ENCODE measurements around the gene EML6.

The EML6 gene

DNA sequence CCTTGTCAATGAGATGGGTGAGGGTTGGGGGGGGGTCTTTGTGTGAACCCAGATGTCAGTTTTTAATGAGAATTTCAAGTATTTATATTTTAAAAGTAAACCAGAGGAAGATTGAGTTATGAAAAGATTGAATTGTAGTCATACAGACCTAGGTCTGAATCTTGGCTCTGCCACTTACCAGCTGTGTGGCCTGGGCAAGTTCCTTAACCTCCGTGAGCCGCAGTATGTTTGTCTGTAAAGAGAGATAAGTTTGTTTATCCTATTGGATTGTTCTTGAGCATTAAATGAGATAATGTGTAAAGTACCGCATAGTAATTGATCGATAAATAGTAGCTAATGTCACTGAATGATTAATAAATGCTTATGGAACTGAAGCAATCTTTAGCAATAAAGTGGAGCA, 63.8 kb downstream of the EML6 start:
- in situ Hi-C loops (cut with MboI; ENCODE audit: low sequenced_read_pairs) = no loop called here

DNA sequence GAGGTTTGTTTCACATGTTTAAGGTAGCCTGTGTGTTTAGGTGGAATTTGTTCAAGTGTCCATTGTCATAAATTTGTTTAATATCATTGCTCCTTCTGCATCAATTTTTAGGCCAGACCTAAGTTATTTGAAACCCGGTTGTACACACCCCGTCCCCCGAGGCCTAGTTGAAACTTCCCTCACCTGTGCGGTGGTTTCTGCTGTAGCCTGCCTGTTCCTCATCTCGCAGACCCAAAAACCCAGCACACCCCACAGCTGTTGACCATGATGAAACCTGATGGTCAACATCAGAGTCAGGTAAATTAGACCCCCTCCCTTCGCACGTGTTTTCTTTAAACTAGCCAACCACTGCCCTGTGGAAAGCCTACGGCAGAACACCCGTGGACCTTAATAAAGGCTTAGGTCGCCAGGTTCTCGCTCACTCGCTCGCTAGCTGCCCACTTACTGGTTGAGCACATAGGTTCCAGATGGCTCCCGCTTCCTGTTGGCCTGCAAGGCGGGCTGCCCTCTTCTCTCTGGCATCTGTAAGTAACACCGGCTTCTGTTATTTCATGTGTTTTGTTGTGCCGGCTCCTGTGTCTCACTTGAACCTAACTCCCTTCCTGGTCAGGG, 64.4 kb downstream of the EML6 start:
- in situ Hi-C loops (cut with MboI; ENCODE audit: low sequenced_read_pairs) = no loop called here

GRCh38 chr2:54789878-54790277, 66.4 kb downstream of the EML6 start:
- in situ Hi-C loops (cut with MboI; ENCODE audit: low sequenced_read_pairs) = no loop called here

GRCh38 chr2:54791831-54792230, 68.4 kb downstream of the EML6 start:
- in situ Hi-C loops (cut with MboI; ENCODE audit: low sequenced_read_pairs) = no loop called here

DNA sequence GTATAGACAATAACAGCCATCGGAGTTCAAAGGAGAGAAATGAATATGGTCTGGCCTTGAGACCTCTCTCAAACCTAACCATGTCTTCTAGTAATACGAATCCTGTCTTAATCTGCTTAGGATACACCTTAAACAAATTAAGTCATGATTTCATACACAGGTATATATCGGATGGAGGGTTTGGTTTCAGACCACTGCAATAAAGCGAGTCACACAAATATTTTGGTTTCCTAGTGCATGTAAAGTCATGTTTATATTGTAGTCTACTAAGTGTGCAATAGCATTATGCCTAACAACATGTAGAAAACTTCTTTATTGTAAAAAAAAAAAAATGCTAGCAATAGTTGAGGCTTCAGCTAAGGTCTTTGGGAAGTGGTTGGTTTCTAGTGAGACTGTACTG, 73.8 kb downstream of the EML6 start:
- in situ Hi-C loops (cut with MboI; ENCODE audit: low sequenced_read_pairs) = no loop called here

- in situ Hi-C loops (cut with MboI; ENCODE audit: low sequenced_read_pairs) = no loop called here
Measured at GRCh38 chr2:54801352-54801751, 77.9 kb downstream of the EML6 start.

DNA sequence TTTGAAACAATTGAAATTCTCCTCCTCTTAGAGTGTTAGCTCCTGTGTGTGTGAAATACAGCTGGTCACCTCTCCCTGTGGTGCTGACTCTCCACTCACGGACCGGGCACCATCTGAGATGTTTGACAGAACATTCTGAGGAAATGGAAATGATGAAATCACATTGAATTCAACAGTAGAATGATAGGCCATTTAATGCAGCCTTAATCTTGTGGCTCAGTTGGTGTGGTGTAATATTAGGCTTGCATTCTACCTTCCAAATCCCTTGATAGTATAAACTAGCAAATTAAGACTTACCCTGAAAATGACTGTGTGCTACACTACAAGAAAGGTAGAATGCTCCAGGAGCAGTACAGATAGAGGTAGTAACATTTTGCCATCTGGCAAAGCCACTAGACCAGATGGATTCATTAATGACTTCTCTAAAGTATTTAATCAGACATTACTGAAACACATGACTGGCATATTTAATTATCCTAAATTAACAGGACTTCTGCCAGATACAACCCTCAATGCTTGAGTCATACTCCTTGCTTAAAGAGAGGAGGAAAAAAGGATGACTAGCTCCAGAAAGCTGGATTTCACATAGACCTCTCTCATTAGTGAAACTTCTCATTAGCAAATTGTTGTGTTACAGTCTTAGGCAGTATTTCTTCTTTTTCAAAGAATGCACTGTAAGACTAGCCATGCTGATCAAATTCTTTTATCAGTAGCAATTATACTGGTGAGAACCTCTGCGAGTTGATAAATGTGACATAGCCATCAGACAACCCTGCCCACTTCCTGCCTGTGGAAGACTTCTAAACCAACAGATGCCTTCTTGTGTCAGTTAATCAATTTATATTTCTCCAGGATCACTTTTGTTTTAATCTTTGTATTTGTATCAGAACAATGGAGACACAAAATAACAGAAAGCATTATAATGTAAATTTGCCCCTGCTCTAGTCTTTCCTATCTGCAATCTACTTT, 80.6 kb downstream of the EML6 start:
- in situ Hi-C loops (cut with MboI; ENCODE audit: low sequenced_read_pairs) = no loop called here

GRCh38 chr2:54805255-54805654, 81.8 kb downstream of the EML6 start:
- in situ Hi-C loops (cut with MboI; ENCODE audit: low sequenced_read_pairs) = no loop called here

DNA sequence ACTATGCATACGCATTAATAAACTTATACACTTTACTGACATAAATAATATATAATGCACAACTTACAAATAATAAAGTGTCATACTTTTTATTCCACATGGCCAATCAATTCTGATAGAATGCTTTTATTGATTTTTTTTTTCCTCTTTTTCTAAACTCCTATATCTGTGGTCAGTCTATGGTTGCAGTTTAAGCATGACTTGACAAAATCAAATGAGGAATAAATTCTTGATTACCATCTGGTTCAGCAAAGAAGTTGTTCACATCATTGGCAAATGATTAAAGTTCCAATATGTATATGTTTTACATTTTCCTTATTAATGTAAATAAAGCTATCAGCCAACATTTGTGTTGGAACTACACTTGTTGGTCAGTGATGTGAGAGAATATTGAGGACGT, 83.5 kb downstream of the EML6 start:
- in situ Hi-C loops (cut with MboI; ENCODE audit: low sequenced_read_pairs) = no loop called here

DNA sequence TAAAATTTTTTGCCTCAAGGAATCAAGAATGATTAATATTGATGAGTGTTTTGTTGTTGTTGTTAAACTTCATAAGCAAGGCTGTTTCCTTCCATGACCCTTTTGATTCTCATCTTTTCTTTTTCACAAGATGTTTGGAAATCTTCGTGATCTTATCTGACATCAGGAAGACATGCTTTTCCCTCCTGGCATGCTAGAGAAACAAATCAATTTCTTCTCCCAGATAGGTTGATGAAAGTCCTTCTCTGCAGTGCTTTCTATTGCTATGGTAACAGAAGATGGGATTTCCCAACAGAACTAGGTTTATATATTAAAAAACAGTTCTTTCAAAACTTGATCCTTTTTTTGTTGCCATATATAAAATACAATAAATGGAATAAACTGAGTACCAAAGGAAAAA, 85.2 kb downstream of the EML6 start:
- in situ Hi-C loops (cut with MboI; ENCODE audit: low sequenced_read_pairs) = no loop called here

DNA sequence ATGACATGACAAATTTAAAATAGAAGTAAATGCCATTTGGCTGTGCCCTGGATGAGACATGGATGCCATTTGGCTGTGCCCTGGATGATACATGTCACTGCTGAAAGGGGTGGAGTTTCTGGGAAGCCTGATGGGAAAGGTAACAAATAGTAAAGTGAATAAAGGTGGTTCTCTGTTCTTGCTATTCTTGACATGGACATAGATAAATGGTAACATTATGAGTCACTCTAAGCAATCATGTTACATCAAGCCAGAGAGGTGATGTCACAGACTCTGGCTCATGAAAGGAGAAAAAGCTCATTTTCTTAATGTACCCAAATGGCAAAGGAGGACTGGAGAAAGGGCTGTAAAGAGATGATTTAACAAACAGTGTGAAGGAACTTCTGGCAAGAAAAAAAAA, 86.4 kb downstream of the EML6 start:
- in situ Hi-C loops (cut with MboI; ENCODE audit: low sequenced_read_pairs) = no loop called here

- in situ Hi-C loops (cut with MboI; ENCODE audit: low sequenced_read_pairs) = no loop called here
Measured at GRCh38 chr2:54810246-54810645, 86.8 kb downstream of the EML6 start.

DNA sequence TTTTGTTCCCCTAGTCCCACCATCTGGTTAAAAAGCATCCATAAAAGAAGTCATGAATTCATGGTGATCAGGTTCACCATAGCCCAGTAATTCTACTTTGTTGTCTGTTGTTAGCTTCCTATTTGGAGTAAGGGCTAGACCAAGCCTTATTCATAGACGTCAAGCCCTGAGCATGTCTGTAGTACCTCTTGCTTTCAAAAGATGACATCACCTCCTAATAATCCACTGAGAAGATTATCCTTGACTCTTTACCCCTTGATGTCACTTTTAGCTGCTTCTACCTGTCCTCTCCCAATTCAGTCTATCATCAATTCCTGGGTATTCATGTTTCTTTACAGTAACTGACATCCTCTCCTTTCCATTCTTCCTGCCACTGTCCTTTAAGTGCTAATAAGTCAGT, 90.1 kb downstream of the EML6 start:
- in situ Hi-C loops (cut with MboI; ENCODE audit: low sequenced_read_pairs) = no loop called here

GRCh38 chr2:54814389-54815147, 91.1 kb downstream of the EML6 start:
- in situ Hi-C loops (cut with MboI; ENCODE audit: low sequenced_read_pairs) = no loop called here

DNA sequence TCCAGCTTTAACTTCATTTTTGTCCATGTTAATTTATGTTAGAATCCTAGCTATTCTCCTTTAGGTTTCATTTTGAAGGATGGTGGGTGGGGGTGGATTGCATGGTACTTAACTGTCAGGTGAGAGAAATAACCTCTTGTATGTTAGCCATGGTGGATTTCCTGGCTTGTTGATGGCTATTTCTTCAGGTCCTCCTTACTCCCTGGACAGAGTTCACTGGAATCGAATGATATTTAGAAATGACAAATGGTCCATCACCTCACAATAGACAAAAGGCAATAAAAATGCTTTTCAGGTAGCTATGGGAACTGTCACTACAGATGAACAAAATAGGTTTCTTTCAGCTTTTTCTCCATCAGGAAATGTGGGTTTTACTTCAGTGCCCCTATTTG, 91.7 kb downstream of the EML6 start:
- in situ Hi-C loops (cut with MboI; ENCODE audit: low sequenced_read_pairs) = no loop called here

DNA sequence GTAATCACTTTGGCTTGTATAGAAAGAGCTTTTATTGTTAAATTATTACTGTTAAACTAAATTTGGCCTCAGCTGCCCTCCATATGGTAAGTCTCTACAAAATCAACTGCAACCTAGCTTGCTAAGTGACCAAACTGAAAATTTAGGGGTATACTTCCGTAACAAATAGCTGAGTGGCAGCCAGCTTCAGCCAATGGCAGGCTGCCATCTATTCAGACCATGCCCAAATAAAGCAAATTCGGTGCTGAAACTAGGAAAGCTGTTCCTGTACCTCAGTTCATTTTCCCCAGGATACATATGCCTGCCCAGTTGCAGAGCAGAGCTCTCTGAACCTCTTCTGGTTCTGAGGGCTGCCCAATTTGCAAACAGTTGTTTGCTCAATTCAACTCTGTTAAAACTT, 94.8 kb downstream of the EML6 start:
- in situ Hi-C loops (cut with MboI; ENCODE audit: low sequenced_read_pairs) = no loop called here

GRCh38 chr2:54820558-54820957, 97.1 kb downstream of the EML6 start:
- in situ Hi-C loops (cut with MboI; ENCODE audit: low sequenced_read_pairs) = no loop called here

DNA sequence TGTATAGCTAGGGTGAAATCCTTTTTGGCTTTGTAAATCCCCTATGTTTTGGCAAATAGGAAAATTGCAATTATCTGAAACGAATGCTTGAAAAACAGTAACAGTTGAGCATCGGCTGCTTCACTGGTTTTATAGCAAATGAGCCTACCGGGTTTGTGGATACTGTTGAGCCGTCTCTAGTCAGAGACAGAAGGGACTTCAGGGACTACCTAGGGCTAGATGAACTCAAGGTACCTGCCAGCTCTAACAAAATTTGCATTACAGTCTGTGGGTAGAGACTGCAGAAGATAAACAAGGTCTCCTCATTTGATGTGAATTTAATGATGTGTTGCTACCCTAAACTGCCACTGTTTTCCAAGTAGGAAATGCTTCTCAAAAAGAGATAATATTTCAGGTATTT, 101.1 kb downstream of the EML6 start:
- in situ Hi-C loops (cut with MboI; ENCODE audit: low sequenced_read_pairs) = no loop called here

DNA sequence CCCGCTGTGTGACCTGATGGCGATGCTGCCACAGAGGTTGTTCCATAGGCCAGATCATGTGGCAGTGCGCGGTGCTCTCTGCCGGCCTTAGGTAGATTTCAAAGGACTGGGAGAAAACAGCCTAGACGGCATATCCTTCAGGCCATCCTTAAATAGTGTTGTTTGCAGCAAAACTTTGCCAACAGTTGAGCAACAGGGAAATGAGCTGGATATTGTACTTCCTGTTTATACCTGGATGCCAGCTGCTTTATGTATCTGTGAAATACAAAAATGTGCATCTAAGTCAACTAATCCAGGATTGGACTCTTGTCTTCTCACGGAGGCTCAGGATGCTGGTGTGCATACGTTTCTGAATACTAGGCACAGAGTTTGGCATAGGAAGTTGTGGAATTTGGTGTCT, 107.1 kb downstream of the EML6 start:
- in situ Hi-C loops (cut with MboI; ENCODE audit: low sequenced_read_pairs) = no loop called here

GRCh38 chr2:54831480-54831879, 108.0 kb downstream of the EML6 start:
- in situ Hi-C loops (cut with MboI; ENCODE audit: low sequenced_read_pairs) = no loop called here

- in situ Hi-C loops (cut with MboI; ENCODE audit: low sequenced_read_pairs) = no loop called here
Measured at GRCh38 chr2:54834721-54835120, 111.3 kb downstream of the EML6 start.

DNA sequence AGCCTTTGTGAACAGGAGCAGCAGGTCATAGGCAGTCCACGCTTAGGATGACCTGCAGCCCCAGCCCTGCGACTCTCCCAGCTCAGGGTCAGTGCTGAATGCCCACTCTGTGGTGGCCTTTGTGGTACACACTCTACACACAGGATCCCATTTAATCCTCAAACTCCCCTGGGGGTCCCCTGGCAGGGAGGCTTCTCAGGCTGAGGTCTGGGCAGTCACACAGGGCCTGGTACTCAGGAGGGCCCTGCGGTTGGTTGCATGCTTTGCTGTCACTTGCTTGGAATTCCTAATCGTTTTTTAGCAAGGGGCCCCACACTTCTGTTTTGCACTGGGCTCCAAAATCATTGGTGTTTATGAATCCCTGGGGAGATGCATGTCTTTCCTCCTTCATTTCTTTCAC, 113.0 kb downstream of the EML6 start:
- in situ Hi-C loops (cut with MboI; ENCODE audit: low sequenced_read_pairs) = no loop called here

Data from HL-60/S4 (cell line).